Iris pigment epithelial cell (primary cell): ENCODE measurements around the gene MOCS1.

Experiments
- DNase-seq: peaks from one replicate; pipeline ENCODE4 v3.0.0-alpha.2; 2011; ENCODE audit warnings: low read depth

Gene MOCS1

DNA sequence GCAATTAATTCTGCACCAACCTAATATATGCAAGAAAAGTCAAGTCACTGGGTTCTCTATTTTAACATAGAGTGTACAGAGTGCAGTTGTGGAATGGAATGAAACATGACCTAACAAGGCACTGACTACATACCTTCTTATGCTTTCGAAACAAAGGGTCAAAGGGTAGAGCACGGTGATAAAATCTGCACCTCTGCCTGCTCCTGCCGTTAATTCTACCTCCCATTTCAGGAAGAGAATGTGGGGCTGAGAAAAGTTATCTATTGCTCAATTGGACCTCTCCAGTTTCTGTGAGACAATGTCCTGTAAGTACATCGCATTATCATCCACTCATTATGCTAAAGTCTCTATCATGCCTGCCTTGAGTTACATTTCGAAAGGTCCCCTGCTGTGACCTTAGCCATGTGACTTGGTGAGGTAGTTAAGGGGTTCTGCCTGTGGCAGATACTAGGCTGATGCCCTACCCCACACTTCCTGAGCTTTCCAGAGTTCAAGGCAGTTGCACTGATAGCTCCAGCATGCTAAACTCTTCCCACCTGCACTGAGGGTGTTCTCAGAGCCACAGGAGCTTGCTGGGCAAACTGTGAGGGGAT is 14.0 kb upstream of the MOCS1 start:
- no peak for DNase-seq

DNA sequence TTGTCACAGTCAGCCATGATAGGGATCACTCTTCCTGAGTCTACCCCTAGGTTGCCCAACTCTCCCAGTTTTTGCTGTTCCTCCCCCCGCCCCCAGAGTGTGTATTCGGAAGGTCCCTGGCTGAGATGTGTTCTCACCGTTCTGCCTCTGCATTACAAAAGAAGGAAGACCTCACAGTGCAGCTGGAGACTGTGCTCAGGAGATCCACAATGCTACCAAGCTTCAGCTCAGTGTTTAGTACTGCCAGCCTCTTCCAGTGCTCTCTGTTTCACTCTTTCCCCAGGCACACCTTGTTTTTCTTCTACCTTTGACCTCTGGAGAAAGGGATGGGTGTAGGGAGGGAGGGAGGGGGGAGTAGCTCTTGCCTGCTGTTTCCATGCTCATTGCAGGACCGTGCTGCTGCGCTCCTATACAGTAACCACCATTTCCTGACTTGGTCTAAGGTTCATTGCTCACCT is 13.4 kb upstream of the MOCS1 start:
- DNase-seq, result no peak

DNA sequence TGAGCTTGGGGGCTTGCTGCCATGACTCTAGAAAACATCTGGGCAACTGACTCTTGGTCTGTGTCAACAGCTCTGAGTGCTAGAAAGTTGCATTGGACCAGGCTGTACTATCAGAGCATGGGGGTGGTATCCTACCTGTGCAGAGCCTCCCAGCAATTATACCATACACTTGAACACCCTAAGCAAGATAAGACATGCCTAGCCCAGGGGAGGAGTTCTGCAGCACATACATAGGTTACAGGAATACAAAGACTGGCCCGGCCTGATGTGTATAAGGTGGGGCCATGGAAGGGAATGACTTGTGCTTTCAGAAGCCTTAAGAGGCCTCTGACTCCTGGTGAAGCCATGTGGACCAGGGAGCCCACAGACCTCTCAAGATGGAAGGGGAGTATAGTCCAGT is 11.4 kb upstream of the MOCS1 start:
- no peak for DNase-seq

DNA sequence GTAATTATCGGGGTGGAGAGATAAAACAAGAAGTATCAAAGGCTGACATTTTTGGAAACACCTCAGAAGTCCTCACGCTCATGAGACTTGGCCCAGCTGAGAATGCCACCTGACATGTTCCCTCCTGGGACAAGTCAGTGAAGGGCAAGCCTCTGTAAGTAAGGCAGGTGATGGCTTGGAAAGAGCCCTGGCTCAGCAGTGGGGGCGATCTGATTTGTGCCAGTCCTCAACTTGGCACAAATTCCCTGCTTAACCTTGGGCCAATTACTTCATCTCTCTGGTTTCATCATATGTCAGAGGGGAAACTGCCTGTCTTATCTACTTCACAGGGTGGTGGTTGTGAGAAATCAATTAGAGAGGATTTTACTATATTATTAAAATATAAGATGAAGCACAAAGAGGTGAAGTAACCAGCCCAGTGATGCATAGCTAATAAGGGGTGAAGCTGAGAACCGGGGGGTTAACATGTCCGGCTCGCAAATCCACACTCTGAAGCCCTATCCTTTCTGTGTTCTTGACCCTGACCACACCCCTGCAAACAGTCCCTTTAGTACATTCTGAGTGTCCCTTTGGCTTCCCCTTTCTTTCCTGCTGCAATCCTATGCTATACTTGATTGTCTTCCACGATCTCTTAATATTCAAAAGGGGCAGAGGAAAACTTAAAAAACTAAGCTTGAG is 8.8 kb upstream of the MOCS1 start:
- no peak for DNase-seq

DNA sequence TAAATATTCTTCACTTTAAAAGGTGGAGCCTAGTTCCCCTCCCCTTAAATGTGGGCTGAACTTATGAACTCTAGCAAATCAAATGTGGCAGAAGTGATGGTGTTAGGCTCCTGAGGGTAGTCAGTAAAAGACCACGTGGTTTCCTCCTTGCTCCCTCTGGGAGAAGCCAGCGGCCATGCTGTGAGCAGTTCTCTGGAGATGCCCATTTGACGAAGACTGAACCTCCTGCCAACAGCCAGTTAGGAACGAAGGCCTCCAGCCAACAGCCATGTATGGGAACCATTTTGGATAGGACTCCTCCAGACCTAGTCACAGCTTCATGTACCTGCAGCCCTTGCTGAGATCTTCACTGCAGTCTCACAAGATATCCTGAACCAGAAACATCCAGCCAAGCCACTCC is 7.6 kb upstream of the MOCS1 start:
- no peak for DNase-seq

DNA sequence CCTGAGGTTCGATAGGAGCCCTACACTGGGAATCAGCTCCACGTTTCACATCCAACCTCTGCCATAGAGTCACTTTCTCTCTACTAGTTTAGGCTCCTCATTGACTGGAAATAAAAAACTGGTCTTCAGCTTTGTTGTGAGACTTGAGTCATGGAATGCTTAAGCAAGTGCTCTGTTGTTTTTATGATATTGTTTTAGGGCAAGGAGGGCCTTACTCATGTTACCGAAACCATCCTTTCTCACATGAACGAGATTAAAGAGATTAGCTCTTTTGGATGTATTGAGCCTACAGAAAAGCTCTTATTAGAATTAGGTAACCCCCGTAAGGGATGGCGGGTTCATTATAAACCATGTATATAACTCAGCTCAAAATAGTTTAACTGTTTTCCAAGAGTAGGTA is 6.9 kb upstream of the MOCS1 start:
- no peak for DNase-seq

DNA sequence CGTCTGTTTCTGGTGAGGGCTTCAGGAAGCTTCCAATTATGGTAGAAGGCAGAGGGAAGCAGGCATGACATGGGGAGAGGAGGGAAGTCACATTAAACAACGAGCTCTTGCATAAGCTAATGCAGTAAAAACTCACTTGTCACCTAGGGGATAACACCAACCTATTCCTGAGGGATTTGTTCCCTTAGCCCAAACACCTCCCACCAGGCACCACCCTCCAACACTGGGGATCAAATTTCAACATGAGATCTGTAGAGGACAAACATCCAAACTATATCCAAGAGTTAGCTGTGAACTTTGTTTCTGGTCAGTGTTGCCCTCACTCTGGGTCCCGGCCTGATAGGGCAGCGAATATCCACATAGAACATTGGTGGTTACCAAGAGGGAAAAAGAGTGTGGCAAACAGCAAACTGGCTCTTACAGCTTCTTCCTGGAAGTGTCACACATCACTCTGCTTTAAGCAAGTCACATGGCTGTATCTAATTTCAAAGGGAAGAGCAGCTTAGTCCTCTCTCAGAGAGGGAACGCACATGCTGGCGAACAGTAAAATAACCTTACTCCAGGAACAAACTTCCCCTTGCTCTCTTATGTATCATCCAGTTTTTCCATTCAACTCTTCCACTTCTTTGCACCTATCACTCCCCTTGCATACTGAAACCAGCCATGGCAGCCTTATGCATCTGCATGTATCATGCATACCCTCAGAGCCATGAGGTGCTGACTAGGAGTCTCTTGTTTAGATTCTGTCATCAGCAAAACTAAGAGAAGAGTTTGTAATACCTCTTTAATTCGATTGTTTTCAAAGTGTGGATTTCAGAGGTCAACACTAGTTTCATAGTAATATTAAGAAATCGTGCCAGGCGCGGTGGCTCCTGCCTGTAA is 4.8 kb upstream of the MOCS1 start:
- DNase-seq, result no peak

DNA sequence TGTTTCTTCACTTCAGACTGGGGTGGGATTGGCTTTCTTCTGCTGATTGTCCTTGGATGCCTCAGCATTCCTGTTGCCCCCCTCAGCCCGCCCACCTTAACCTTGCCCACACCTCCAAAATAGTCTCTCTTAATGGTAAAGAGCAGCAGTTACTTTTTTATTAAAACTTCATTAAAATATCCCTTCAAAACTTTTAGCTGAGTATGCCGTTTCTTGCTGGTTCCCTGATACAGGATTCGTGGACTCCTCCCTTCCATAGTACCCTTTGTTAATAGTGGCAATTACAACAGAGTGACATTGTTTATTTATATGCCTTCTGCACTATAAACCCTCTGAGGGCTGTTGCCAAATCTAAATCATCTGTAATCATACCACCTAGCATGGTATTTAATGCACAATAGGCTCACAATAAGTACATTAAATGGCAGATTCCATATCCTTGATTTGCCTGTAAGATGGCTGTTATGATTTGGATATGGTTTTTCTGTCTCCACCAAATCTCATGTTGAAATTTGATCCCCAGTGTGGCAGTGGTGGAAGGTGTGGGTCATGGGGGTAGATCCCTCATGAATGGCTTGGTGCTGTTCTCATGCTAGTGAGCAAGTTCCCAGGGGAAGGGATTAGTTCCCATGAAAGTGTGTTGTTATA is 3.5 kb upstream of the MOCS1 start:
- no peak for DNase-seq

DNA sequence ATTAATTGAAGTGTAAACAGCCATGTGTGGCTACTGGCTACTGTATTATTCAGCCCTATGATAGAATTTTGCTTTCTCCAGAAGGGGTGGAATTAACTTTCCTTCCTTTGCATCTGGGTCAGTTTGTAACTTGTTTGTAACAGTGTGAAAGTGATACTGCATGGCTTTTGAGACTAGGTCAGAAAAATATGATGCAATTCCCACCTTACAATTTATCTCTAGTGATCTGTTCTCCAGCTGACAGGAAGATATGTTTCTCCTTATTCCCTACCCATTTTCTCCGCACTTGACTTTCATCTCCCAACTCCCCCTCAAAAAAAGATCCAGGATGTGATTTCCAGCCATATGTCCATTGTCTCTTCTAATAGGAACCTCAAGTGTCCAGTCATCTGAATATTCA is 2.6 kb upstream of the MOCS1 start:
- DNase-seq, result no peak

DNA sequence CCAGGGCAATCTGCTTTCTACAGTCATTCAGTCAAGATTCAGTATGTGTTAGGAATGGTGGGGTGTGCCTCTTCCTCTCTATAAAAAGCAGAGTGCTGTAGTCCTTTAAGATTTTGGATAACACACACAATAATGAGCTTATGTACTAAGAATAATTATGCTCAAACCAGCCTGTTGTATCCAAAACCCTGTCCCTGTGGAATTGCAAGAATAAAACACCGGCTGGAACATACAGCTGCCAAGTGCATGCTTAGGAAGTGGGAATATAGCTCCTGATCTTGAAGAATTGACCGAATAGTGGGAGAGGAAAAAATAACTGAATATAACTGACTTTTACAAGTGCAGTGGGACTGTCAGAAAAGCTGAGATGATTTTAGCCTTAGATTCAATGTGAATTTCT is 979 bp upstream of the MOCS1 start:
- DNase-seq, result no peak

DNA sequence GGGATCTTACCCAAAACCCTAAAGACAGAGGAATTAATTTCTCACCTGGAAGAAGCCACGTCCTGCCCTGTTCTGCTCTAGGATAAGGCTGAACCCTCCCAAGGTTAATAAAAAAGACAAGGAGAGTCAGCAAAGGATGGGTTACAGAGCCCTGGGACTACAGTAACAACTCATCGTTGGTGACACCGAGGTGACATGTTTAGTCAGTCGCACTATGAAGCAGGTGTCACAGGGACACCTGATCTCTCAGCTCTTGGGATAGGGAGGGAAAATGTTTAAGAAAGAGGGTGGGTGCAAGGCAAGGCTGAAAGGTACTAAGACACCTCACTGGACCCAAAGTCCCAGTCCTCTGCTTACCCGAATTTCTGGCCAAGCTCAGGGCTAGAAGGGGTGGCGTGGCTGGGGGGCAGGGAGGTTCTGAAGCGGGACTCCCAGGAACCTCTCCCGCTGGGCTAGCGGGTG is 562 bp downstream of the MOCS1 start:
- no peak for DNase-seq

DNA sequence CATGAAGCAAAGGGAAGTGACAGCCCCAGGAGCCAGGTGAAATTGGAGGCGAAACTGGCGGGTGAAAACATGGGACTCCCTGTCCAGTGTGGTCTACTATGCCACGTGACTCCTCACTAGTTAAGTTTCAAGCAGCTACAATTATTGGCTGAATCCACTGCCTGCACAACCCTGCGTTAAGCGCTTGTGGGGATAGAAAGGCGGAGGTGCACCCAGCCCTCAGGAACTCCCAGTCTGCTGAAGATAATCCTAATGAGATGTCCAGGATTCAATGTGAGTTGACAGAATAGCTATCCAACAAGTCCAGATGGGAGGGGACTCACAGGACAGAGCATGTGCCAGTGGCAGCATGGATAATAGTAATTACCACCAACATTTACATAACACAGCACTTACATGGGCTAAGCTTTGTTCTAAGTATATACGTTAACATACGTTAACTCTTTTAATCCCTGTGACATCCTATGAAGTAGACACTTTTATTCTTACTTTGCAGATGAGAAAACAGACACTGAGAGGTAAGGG is 1.8 kb downstream of the MOCS1 start:
- no peak for DNase-seq

DNA sequence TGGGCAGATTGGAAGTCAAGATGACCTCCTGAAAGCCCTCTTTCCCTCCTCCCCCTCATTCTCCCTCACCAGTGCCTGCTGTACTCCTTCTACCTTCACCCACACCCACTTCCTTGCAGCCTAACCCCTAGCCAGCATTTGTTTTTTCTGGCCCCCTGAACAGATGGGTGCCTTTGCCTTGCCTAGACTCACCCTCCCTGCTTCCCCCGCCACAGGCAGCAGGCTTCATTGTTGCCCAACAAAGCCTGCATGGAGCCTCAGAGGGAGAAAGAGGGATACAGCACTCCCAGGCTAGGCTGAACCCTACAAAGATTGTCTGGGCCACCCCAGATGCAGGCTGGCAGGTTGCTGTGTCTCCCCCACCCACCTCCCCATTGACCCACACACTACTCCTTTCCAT is 2.7 kb downstream of the MOCS1 start:
- DNase-seq, result no peak

DNA sequence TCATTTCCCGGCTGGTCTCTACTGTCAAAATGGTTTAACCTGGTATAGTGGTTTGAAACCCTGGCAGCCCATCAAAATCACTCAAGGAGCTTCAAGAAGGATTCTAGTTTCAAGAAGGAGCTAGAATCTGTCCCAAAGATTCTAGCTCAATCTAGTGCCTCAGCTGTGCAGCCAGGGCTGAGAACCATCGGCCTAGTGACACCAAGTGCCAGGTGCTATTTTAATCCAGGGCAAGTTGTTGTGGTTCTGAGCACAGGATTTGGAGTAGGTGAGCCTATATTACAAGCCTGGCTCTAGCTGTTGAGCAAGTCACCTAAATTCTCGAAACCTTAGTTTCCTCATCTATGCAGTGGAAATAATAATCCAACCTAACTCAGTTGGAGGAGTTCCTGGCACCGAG is 3.7 kb downstream of the MOCS1 start:
- no peak for DNase-seq

DNA sequence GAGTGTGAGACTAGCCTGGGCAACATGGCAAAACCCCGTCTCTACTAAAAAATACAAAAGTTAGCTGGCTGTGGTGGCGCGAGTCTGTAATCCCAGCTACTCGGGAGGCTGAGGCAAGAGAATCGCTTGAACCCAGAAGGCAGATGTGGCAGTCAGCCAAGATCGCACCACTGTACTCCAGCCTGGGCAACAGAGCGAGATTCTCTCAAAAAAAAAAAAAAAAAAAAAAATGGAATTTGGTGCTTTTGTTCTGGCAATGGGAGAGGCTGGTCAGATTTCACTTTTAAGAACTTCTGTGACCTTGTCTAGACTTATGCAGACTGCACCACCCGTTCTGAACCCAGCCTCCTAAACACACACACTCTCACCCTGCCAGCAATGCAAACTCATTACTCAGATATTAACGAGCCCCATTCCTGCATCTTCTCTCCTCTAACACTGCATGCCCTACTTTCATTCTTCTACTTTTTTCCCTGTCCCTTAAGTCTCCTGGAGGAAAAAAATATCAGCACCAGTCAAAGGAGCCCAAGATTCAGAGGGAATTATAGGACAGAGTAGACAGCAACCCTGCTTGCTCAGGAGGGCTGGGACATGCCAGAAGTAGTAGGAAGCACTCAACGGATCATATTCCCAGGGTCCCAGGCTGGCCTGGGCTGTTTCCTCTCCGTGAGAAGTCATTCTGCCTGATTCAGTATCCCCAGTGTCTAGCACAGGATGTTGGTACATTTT is 4.4 kb downstream of the MOCS1 start:
- DNase-seq, result peak; percentile 16

DNA sequence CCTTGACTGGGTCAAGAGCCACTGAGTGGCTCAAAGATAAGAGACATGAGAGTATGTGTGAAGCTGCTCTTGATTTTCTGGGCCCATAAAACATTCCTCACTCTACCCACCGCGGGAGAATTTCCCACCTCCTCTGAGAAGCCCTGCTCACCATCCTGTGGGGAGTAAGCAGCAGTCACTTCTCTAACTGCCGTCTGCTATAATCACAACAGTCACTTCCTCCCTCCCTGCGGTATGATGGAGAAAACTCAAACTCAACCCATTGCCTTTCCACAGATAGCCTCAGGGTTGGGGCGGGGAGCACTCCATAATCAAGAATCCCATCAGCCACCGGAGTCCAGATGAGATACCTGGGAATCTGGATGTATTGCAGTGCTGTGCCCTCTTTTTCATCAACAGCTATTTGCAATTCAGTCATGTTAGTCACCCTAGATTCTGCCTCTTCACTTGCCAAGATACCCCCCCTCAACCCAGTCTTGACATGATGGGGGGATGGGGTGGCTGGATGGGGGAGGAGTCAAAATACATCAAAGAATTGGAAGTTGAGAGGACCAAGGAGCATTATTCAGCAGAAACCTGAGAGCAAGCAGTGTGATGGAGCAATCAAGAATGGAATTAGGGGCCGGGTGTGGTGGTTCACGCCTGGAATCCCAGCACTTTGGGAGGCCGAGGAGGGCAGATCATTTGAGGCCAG is 5.1 kb downstream of the MOCS1 start:
- no peak for DNase-seq

DNA sequence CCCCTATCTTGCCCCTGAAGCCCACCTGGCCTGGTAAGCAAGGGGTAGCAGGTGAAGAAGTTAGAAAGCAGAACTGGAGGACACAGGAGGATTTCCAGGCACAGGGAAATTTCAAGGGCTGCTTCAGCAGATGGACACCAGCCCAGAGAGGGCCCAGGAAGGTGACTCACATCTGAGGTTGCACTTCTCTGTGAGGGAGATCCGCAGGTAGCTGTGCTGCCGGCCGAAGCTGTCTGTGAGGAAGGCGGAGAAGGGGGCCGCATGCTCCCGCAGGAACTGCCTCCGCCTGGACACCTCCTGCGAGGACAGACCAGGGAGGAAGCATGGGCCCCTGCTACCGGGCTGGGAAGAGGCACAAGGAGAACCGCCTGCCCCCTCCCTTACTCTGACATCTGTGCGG is 7.1 kb downstream of the MOCS1 start:
- DNase-seq, result peak; percentile 70

DNA sequence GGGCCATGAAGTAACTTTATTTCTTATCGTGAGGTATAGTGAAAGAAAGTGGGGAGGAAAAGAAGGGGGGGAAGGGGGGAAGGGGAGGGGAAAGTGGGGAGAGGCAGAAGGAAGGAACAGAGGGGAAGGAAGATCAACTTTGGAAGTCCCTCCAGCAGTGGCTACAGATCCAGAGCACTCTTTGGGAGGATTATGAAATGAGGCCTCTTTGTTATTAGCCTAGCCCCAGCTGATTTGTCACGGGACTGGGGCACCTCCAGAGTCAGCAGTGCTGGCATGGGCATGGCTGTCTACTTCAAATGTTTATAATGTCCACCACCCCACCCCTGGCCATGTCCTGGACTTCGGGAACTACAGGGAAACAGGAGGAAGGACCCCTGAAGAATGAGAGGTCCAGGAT is 7.6 kb downstream of the MOCS1 start:
- no peak for DNase-seq

DNA sequence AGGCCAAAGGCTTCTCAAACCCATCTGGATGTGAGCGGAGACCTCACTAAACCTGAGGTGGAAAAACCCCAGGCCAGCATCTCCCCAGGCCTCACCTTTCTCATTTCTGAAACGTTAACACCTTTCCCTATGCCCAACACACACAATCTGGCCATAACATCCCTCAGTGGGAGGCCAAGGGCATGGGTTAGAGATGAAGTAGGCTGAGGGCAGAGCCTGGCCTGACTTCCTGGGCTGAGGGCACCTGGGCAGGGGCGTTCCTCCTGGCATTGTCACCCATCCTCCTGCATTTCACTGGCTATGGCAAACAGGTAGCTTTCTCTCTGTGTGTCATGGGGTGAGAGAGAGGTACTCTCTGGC is 8.4 kb downstream of the MOCS1 start:
- no peak for DNase-seq

DNA sequence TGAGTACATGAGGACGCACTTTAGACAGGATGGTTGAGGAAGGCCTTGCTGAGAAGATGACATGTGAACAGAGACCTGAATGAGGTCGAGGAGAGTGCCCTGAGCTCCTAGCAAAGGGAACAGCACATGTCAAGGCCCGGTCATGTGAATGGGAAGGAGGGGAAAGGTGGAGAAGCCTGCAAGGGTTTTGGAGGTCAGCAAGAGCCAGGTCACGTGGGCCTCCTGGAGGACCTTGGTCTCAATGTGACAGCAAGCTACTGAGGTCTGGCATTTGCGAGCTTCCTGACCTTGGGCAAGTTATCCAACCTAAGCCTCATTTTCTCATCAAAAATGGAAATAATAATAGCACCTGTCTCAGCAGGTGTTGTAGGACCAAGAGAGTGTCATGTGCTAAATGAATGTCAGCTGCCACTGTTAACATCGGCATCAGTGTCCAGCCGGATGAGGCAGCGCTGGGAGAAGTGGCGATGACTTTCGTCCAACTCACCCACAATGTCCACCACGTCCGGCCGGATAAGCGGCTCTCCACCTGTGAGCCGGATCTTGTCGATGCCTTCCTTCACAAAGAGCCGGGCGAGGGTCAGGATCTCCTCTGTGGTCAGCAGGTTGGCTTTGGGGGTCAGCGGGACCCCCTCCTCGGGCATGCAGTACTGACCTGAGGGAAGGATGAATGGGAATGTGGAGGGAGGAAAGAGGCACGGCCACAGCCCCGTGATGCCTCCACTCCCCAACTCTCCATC is 8.9 kb downstream of the MOCS1 start:
- no peak for DNase-seq
